H1 (cell line): ENCODE data around the gene ETV2. TPM values are rescaled to one million over a fixed set of nuclear protein-coding genes. Genes with fewer than 3 reads are reported as not detected.

ENCODE experiments used
- CHD2 ChIP-seq: IDR thresholded peaks from 2 replicates; pipeline ENCODE4 v1.6.1; 2012; ENCODE audit warnings: low read length, improper control_type of control experiment
- NRF1 ChIP-seq: IDR thresholded peaks from 2 replicates; pipeline ENCODE4 v1.6.1; 2011; ENCODE audit warnings: mild to moderate bottlenecking, low read depth, low read length, improper control_type of control experiment
- polyA plus RNA-seq, 7 experiments: library from polyadenylated mRNA; depleted of rRNA in 3 of 7; stranded (reverse) in 5 of 7; unstranded in 2 of 7; fragments of >200 nt in 5 of 7; fragments of 200-250 nt in 2 of 7; gene quantifications; 1 replicate in 5 of 7; 2 replicates in 1 of 7; 4 replicates in 1 of 7; pipeline versions ENCODE4 v1.2.1 to v1.2.3, GENCODE V29; 2011 to 2013; ENCODE audit warnings: missing spikeins in 2 of 7, mixed read lengths in 2 of 7
- total RNA-seq: library from RNA; stranded (reverse); fragmentation: NEBNext Ultra II Directional; extraction: Animal tissue kit (Norgen Biotek cat#: 25700); gene quantifications from 2 replicates; pipeline ENCODE4 v1.2.1, GENCODE V29; 2021

ETV2 gene
- total and polyA plus RNA-seq, 2 of the 8 experiments (the other 6 are each of a cell fraction or from before 2014, with no cell fraction given) = 0.88 to 1.3 TPM

- TF ChIP-seq CHD2 (no peak), NRF1 (no peak)
Measured at GRCh38 chr19:35670686-35671085, 29.1 kb downstream of the ETV2 start (continued).
